Right lobe of liver (tissue), 4 donors: ENCODE data around the gene SSC4D.

ENCODE experiments used
- POLR2A ChIP-seq: fragments of 450-650 bp; IDR thresholded peaks from one replicate; pipeline ENCODE4 v1.6.1; 2017; ENCODE audit warnings: antibody characterized with exemption, mild to moderate bottlenecking
- TF ChIP-seq, protein P1 (sequence below), 4 donors: fragments of 200-600 bp in 3 of 4; fragments of 450-650 bp in 1 of 4; IDR thresholded peaks; one replicate each; pipeline versions ENCODE4 v1.5.1 to v1.8.0; 2016 to 2022; ENCODE audit warnings: antibody characterized with exemption in 4 of 4, mild to moderate bottlenecking in 2 of 4
- donor health status: DM: no; HTN: no; CAD: no.
- donor health status: DM: no; HTN: no; CAD: no.
- donor health status: DM: no; HTN: yes; CAD: no.

DNA sequence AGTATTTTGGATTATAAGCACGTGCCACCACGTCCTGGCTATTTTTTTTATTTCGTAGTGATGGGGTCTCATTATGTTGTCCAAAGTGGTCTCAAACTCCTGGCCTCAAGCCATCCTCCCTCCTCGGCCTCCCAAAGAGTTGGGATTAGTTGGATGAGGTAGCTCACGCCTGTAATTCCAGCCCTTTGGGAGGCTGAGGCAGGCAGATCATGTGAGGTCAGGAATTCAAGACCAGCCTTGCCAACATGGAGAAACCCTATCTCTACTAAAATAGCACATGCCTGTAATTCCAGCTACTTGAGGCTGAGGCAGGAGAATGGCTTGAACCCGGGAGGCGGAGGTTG is 28.9 kb downstream of the SSC4D start:
- no peak for TF ChIP-seq POLR2A
- TF ChIP-seq, protein P1, sequence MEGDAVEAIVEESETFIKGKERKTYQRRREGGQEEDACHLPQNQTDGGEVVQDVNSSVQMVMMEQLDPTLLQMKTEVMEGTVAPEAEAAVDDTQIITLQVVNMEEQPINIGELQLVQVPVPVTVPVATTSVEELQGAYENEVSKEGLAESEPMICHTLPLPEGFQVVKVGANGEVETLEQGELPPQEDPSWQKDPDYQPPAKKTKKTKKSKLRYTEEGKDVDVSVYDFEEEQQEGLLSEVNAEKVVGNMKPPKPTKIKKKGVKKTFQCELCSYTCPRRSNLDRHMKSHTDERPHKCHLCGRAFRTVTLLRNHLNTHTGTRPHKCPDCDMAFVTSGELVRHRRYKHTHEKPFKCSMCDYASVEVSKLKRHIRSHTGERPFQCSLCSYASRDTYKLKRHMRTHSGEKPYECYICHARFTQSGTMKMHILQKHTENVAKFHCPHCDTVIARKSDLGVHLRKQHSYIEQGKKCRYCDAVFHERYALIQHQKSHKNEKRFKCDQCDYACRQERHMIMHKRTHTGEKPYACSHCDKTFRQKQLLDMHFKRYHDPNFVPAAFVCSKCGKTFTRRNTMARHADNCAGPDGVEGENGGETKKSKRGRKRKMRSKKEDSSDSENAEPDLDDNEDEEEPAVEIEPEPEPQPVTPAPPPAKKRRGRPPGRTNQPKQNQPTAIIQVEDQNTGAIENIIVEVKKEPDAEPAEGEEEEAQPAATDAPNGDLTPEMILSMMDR (IDR thresholded peaks at IDR 0.05) = no peak
